Measurements from ENCODE around the gene DPYSL4.

DPYSL4 gene

DNA sequence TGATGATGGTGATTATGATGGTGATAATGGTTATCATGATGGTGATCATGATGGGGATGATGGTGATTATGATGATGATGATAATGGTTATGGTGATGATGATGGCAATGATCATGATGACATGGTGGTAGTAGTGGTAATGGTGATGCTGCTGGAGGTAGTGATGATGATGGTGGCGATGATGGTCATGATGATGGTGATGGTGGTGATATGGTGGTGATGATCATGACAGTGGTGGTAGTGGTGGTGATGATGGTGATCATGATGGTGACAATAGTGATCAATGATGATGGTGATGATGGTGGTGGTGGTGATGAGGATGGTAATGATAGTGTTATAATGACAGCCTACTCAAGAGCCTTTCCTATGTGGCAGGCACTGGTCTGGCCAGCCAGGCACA, 31.8 kb upstream of the DPYSL4 start:
- no peaks in the 10 kb centered on the region for H3K79me2 ChIP-seq (ENCODE audit: insufficient read depth, low read length)
- TF ChIP-seq, protein P1, sequence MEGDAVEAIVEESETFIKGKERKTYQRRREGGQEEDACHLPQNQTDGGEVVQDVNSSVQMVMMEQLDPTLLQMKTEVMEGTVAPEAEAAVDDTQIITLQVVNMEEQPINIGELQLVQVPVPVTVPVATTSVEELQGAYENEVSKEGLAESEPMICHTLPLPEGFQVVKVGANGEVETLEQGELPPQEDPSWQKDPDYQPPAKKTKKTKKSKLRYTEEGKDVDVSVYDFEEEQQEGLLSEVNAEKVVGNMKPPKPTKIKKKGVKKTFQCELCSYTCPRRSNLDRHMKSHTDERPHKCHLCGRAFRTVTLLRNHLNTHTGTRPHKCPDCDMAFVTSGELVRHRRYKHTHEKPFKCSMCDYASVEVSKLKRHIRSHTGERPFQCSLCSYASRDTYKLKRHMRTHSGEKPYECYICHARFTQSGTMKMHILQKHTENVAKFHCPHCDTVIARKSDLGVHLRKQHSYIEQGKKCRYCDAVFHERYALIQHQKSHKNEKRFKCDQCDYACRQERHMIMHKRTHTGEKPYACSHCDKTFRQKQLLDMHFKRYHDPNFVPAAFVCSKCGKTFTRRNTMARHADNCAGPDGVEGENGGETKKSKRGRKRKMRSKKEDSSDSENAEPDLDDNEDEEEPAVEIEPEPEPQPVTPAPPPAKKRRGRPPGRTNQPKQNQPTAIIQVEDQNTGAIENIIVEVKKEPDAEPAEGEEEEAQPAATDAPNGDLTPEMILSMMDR (IDR thresholded peaks at IDR 0.05; ENCODE audit: low read length) = no peak
- TF ChIP-seq EZH2 (IDR thresholded peaks at IDR 0.05; ENCODE audit: borderline replicate concordance, low read length) = no peak
- no peaks in the 10 kb centered on the region for H3K27me3 ChIP-seq (ENCODE audit: insufficient read depth, low read length)
- no peak overlapping the region for H3K27ac ChIP-seq (ENCODE audit: low read depth, low read length, poor library complexity, severe bottlenecking)
- no peaks in the 10 kb centered on the region for H3K4me1 ChIP-seq (ENCODE audit: insufficient read depth, low read length, severe bottlenecking)
- H3K4me2 ChIP-seq (ENCODE audit: low read length) = no peak overlapping the region
- no peaks in the 10 kb centered on the region for H3K36me3 ChIP-seq (ENCODE audit: insufficient read depth, low read length)
- H4K20me1 ChIP-seq (ENCODE audit: insufficient read depth, low read length) = no peaks in the 10 kb centered on the region
- no peak overlapping the region for H2AFZ ChIP-seq (ENCODE audit: low read length)
- H3K4me3 ChIP-seq (ENCODE audit: low read depth, low read length, poor library complexity, severe bottlenecking) = no peak overlapping the region
- H3K9me3 ChIP-seq (ENCODE audit: low read length) = no peaks in the 10 kb centered on the region
- no peaks in the 10 kb centered on the region for H3K9me2 ChIP-seq (ENCODE audit: low read depth, low read length)
- H3K9ac ChIP-seq (ENCODE audit: low read length) = no peak overlapping the region
- no peaks in the 10 kb centered on the region for H3F3A ChIP-seq (ENCODE audit: insufficient read depth, low read length)

DNA sequence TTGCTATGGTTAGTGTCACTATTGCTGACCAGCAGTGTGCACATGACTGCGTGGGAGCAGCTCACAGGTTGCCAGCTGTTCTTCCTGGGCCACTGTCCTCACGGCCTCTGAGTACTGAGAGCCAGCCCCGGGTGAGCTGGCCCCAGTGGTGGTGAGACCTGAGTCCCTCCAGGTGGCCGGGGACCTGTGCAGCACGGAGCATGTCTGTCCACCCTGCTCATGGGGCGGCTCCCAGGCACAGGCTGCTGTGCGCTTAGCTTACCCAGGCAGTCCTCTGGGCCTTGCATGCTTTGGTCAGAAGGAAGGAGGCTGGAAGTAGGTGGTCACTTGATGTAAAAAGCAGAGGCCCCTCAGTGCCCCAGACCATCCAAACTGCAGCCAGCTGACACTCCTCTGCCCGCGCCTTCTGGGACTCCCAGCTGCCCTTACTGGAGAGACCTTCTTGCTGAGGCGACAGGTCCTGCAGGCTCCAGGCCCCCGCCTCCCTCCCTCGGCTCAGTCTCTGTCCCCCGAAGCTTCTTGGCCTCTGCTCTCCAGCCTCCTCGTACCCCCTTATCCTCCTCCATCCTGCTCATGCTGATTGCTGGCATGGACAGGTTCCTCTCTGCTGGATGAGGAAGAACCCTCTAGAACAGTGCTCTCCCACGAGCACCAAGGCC, 30.9 kb upstream of the DPYSL4 start:
- Histone ChIP-seq H2AFZ (ENCODE audit: low read length) (no peak overlapping the region), H3K9ac (ENCODE audit: low read length) (no peak overlapping the region), H3K9me3 (ENCODE audit: low read length) (no peaks in the 10 kb centered on the region), H3K4me2 (ENCODE audit: low read length) (no peak overlapping the region), H3K27me3 (ENCODE audit: insufficient read depth, low read length) (no peaks in the 10 kb centered on the region), H4K20me1 (ENCODE audit: insufficient read depth, low read length) (no peaks in the 10 kb centered on the region), H3K4me3 (ENCODE audit: low read depth, low read length, poor library complexity, severe bottlenecking) (no peak overlapping the region), H3K79me2 (ENCODE audit: insufficient read depth, low read length) (no peaks in the 10 kb centered on the region), H3K9me2 (ENCODE audit: low read depth, low read length) (no peaks in the 10 kb centered on the region), H3K4me1 (ENCODE audit: insufficient read depth, low read length, severe bottlenecking) (no peaks in the 10 kb centered on the region), H3K27ac (ENCODE audit: low read depth, low read length, poor library complexity, severe bottlenecking) (no peak overlapping the region), H3F3A (ENCODE audit: insufficient read depth, low read length) (no peaks in the 10 kb centered on the region), H3K36me3 (ENCODE audit: insufficient read depth, low read length) (no peaks in the 10 kb centered on the region)
- no peak for TF ChIP-seq EZH2 (IDR thresholded peaks at IDR 0.05; ENCODE audit: borderline replicate concordance, low read length)
- TF ChIP-seq, protein P1 (IDR thresholded peaks at IDR 0.05; ENCODE audit: low read length) = no peak

DNA sequence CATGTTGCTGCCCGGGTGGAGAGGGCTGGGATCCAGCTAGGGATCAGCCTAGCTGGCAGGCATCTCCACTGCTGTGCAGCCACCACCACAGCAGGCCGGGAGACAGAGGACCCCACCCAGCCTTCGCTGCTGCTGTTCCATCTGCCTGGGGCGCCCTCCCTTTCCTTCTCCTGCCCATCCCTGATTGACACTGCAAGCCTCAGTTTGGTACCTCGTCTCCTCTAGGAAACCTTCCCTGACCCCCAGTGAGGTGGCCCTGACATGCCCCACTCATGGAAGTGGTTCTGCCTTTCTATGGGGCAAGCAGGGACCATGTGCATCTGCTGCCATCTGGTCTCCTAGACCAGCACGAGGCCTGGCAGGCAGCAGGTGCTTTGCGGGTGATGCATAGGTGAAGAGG, 30.4 kb upstream of the DPYSL4 start:
- H3K9me3 ChIP-seq (ENCODE audit: low read length) = no peaks in the 10 kb centered on the region
- H3K4me1 ChIP-seq (ENCODE audit: insufficient read depth, low read length, severe bottlenecking) = no peaks in the 10 kb centered on the region
- no peaks in the 10 kb centered on the region for H3K36me3 ChIP-seq (ENCODE audit: insufficient read depth, low read length)
- no peak overlapping the region for H3K4me3 ChIP-seq (ENCODE audit: low read depth, low read length, poor library complexity, severe bottlenecking)
- H3F3A ChIP-seq (ENCODE audit: insufficient read depth, low read length) = no peaks in the 10 kb centered on the region
- H3K4me2 ChIP-seq (ENCODE audit: low read length) = no peak overlapping the region
- no peak overlapping the region for H3K27ac ChIP-seq (ENCODE audit: low read depth, low read length, poor library complexity, severe bottlenecking)
- H3K79me2 ChIP-seq (ENCODE audit: insufficient read depth, low read length) = no peaks in the 10 kb centered on the region
- no peak for TF ChIP-seq EZH2 (IDR thresholded peaks at IDR 0.05; ENCODE audit: borderline replicate concordance, low read length)
- TF ChIP-seq, protein P1 (IDR thresholded peaks at IDR 0.05; ENCODE audit: low read length) = no peak
- no peaks in the 10 kb centered on the region for H4K20me1 ChIP-seq (ENCODE audit: insufficient read depth, low read length)
- H3K9me2 ChIP-seq (ENCODE audit: low read depth, low read length) = no peaks in the 10 kb centered on the region
- no peak overlapping the region for H3K9ac ChIP-seq (ENCODE audit: low read length)
- H3K27me3 ChIP-seq (ENCODE audit: insufficient read depth, low read length) = no peaks in the 10 kb centered on the region
- H2AFZ ChIP-seq (ENCODE audit: low read length) = no peak overlapping the region

Measured in OCI-LY1 (cell line).